Loucy (cell line): ENCODE results near the gene IQGAP1.
"Not testable (repeated sequence)": the region's sequence is repeated elsewhere in the genome, so short reads cannot be mapped to it uniquely, and the experiment has no call there.

Experiments used
- H2AFZ ChIP-seq: fragments of 200-600 bp; sonication (generic); 2 replicates; pipeline ENCODE4 v1.6.0; 2016; ENCODE audit warnings: antibody characterized with exemption, mild to moderate bottlenecking, low read length, moderate library complexity
- H3F3A ChIP-seq: fragments of 200-600 bp; 2 replicates; pipeline ENCODE4 v1.6.0; 2016; ENCODE audit warnings: antibody characterized with exemption, low read depth, mild to moderate bottlenecking
- H3K27me3 ChIP-seq: fragments of 200-600 bp; sonication (generic); 2 replicates; pipeline ENCODE4 v1.6.1; 2014; ENCODE audit warnings: low read length, mild to moderate bottlenecking; ENCODE audit not compliant: insufficient read depth, poor library complexity, severe bottlenecking
- H3K36me3 ChIP-seq: fragments of 200-600 bp; sonication (generic); 2 replicates; pipeline ENCODE4 v1.6.1; 2016; ENCODE audit warnings: low read length; ENCODE audit not compliant: insufficient read depth
- H3K4me1 ChIP-seq: fragments of 200-600 bp; sonication (generic); 2 replicates; pipeline ENCODE4 v1.5.1; 2014; ENCODE audit warnings: low read length, mild to moderate bottlenecking; ENCODE audit not compliant: insufficient read depth, poor library complexity, severe bottlenecking
- H3K4me2 ChIP-seq: fragments of 200-600 bp; sonication (generic); 2 replicates; pipeline ENCODE4 v1.6.0; 2014; ENCODE audit warnings: antibody characterized with exemption, low read length, low read depth, mild to moderate bottlenecking; ENCODE audit not compliant: poor library complexity, severe bottlenecking
- H3K4me3 ChIP-seq: fragments of 200-600 bp; sonication (generic); 2 replicates; pipeline ENCODE4 v1.5.1; 2014; ENCODE audit warnings: low read length, mild to moderate bottlenecking, mixed read lengths; ENCODE audit not compliant: poor library complexity, severe bottlenecking
- H3K79me2 ChIP-seq: fragments of 200-600 bp; sonication (generic); 2 replicates; pipeline ENCODE4 v1.6.1; 2014; ENCODE audit warnings: low read length; ENCODE audit not compliant: insufficient read depth
- H3K9ac ChIP-seq: fragments of 200-600 bp; sonication (generic); 2 replicates; pipeline ENCODE4 v1.6.0; 2014; ENCODE audit warnings: mild to moderate bottlenecking, low read depth, low read length, moderate library complexity; ENCODE audit not compliant: poor library complexity, severe bottlenecking
- H3K9me2 ChIP-seq: fragments of 200-600 bp; sonication (generic); replicated peaks from 2 replicates; pipeline ENCODE4 v1.6.1; 2016; ENCODE audit warnings: low read depth, low read length, mixed read lengths
- H3K9me3 ChIP-seq: fragments of 200-600 bp; sonication (generic); 2 replicates; pipeline ENCODE4 v1.6.1; 2014; ENCODE audit warnings: mild to moderate bottlenecking, antibody characterized with exemption, low read length, low read depth; ENCODE audit not compliant: insufficient read depth
- H4K20me1 ChIP-seq: fragments of 200-600 bp; sonication (generic); 2 replicates; pipeline ENCODE4 v1.6.0; 2014; ENCODE audit warnings: antibody characterized with exemption, low read length, mild to moderate bottlenecking; ENCODE audit not compliant: insufficient read depth, poor library complexity, severe bottlenecking
- EZH2phosphoT487 ChIP-seq: fragments of 200-600 bp; IDR thresholded peaks from 2 replicates; pipeline ENCODE4 v1.6.1; 2018; ENCODE audit warnings: antibody characterized with exemption, mild to moderate bottlenecking, moderate library complexity, borderline replicate concordance
- TF ChIP-seq, protein P1 (sequence below): fragments of 200-600 bp; sonication (generic); conservative IDR thresholded peaks from 2 replicates; pipeline ENCODE4 v1.5.1; 2014; ENCODE audit warnings: mild to moderate bottlenecking, antibody characterized with exemption, low read length

IQGAP1 gene

DNA sequence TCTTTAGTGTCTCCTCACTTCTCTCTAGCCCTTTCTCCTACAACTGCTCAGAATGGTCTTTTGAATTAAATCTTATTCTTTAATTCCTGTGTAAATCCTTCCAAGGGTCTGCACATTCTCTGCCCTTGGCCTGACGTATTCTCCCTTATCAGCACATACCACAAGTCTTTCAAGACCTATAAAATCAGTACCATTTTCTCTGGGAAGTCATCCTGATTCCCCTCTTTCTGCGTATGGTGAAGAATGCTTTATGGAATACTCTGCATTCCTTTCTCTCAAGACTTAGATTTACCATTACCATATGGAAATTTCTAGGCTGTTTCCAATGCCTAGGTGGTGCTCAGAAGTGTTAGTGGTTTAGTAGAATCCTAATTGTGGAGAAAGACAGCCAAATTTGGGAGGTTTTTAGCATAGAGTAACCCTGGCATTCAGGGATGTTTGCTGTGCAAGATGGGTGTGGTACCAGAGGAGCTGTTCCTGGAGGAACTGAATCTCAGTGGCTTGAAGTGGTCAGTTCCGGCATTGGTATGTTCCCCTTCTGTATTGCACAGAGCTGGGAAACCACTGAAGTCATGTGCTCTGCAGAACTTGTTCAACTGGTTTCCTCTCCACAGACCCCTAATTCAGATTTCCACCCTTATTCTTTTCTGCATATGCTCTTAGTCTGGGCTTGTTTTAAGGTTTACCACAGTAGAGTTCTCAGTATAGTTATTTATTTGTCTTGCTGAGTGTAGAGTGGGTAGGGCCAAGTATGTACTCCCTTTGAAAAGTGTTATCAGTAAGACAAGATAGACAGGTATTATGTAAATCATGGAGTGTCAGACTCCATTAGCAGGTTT, 24.5 kb downstream of the IQGAP1 start:
- no peaks in the 10 kb centered on the region for H3K36me3 ChIP-seq
- no peaks in the 10 kb centered on the region for H3K9me2 ChIP-seq
- no peak for TF ChIP-seq EZH2phosphoT487
- TF ChIP-seq, protein P1, sequence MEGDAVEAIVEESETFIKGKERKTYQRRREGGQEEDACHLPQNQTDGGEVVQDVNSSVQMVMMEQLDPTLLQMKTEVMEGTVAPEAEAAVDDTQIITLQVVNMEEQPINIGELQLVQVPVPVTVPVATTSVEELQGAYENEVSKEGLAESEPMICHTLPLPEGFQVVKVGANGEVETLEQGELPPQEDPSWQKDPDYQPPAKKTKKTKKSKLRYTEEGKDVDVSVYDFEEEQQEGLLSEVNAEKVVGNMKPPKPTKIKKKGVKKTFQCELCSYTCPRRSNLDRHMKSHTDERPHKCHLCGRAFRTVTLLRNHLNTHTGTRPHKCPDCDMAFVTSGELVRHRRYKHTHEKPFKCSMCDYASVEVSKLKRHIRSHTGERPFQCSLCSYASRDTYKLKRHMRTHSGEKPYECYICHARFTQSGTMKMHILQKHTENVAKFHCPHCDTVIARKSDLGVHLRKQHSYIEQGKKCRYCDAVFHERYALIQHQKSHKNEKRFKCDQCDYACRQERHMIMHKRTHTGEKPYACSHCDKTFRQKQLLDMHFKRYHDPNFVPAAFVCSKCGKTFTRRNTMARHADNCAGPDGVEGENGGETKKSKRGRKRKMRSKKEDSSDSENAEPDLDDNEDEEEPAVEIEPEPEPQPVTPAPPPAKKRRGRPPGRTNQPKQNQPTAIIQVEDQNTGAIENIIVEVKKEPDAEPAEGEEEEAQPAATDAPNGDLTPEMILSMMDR, result no peak
- no peak overlapping the region for H3K9ac ChIP-seq
- H4K20me1 ChIP-seq, result peaks cover 20% of the 10 kb centered on the region
- peak overlapping the region; percentile 2 for H3K4me3 ChIP-seq
- H3K4me1 ChIP-seq, result peaks cover 29% of the 10 kb centered on the region
- H3K27me3 ChIP-seq, result no peaks in the 10 kb centered on the region
- no peaks in the 10 kb centered on the region for H3K9me3 ChIP-seq
- H3K4me2 ChIP-seq, result peak overlapping the region; percentile 34
- H3F3A ChIP-seq, result peaks cover 9% of the 10 kb centered on the region; the same call in 1 of the 2 replicates
- no peak overlapping the region for H2AFZ ChIP-seq
- peaks cover 58% of the 10 kb centered on the region for H3K79me2 ChIP-seq

DNA sequence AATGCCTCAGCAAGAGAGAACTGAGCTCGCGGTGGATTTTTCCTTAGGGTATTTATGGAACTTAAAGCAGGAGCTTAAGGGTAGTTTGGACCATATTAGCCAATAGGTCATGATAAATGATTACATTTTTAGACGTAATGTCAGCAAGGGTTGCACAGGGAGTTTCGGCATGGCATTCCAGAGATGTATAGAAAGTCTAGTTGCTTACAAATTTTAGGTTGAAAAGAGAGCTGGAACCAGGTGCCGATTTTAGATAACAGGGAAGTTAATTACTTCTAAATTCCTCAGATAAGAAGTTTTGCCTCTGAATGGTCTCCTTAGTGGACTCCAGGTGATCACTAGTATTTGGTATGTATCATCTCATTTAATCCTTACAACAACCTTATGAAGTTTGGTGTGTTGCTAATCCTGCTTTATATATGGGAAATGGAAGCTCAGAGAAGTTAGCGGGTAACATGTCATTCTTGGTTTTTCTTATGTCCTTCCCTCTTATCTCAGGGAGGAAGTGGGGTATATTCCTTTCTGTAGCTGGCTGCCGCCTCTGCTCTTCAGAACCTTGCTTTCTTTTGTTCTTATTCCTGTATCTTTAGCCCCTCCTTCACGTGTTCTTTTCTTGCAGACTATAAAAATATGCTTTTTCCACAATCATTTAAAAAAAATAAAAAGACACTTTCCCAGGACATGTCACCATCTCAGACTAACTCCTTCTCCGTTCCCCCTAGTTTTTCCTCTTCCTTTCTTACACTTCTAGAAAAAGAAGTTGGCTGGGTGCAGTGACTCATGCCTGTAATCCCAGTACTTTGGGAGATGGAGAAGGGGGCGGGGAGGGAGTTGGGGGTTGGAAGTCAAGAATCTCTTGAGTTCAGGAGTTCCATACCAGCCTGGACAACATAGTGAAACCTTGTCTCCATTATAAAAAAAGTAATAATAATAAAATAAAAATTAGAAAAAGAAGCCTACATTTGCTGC, 25.7 kb downstream of the IQGAP1 start:
- Histone ChIP-seq H4K20me1 (peaks cover 17% of the 10 kb centered on the region), H3K36me3 (no peaks in the 10 kb centered on the region), H3K9ac (no peak overlapping the region), H2AFZ (no peak overlapping the region), H3K4me2 (peak overlapping the region; percentile 34), H3K27me3 (no peaks in the 10 kb centered on the region), H3K79me2 (peaks cover 58% of the 10 kb centered on the region), H3K9me2 (no peaks in the 10 kb centered on the region), H3F3A (0 out of 2 replicates have a peak, but pooled peaks cover 2% of the 10 kb centered on the region), H3K9me3 (no peaks in the 10 kb centered on the region), H3K4me1 (peaks cover 28% of the 10 kb centered on the region), H3K4me3 (peak overlapping the region; percentile 2)
- TF ChIP-seq EZH2phosphoT487, result no peak
- TF ChIP-seq, protein P1, result no peak

DNA sequence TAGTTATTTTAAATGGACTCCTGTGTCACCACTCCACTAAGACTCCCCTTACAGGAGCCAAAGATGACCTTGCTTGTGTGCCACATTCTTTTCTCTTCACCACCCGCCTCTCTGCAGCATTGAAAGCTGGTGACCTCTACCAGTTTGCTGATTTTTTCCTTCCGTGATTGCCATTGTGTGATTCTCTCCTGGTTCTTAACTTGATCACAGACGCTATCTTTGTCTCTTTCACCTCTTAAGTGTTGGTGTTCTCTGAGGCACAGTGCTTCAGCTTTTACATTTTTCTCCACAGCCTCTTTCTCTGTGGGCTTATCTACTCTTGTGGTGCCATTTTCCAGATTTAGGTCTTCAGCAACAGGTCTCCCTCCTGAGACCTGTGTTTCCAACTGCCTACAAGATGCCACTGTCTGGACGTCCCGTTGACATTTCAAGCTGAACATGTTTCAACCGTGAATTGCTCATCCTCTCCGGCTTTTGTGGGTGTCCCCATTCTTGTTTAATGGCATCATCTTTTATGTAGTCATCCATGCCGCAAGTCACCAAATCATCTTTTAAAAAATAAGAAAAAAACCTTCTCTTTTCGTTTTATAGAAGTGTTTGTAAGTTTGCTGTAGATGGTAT, 26.5 kb downstream of the IQGAP1 start:
- 0 out of 2 replicates have a peak, but pooled peaks cover 2% of the 10 kb centered on the region for H3F3A ChIP-seq
- H3K9ac ChIP-seq, result no peak overlapping the region
- H3K36me3 ChIP-seq, result no peaks in the 10 kb centered on the region
- H4K20me1 ChIP-seq, result peaks cover 22% of the 10 kb centered on the region
- no peak overlapping the region for H3K4me3 ChIP-seq
- TF ChIP-seq, protein P1, result no peak
- TF ChIP-seq EZH2phosphoT487, result no peak
- peaks cover 36% of the 10 kb centered on the region for H3K4me1 ChIP-seq
- no peaks in the 10 kb centered on the region for H3K27me3 ChIP-seq
- H3K79me2 ChIP-seq, result peaks cover 57% of the 10 kb centered on the region
- H3K4me2 ChIP-seq, result no peak overlapping the region
- H2AFZ ChIP-seq, result no peak overlapping the region
- H3K9me2 ChIP-seq, result no peaks in the 10 kb centered on the region
- H3K9me3 ChIP-seq, result no peaks in the 10 kb centered on the region

DNA sequence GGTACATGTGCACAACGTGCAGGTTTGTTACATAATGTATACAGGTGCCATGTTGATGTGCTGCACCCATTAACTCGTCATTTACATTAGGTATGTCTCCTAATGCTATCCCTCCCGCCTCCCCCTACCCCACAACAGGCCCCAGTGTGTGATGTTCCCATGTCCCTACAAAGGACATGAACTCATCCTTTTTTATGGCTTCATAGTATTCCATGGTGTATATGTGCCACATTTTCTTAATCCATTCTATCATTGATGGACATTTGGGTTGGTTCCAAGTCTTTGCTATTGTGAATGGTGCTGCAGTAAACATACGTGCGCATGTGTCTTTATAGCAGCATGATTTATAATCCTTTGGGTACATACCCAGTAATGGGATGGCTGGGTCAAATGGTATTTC, 28.0 kb downstream of the IQGAP1 start:
- peaks cover 34% of the 10 kb centered on the region for H4K20me1 ChIP-seq
- H3F3A ChIP-seq, result not testable (repeated sequence)

More for the DNA sequence above, 28.0 kb downstream of the IQGAP1 start:
- not testable (repeated sequence) for H3K4me2 ChIP-seq, H3K9me3 ChIP-seq, H3K9me2 ChIP-seq, H3K36me3 ChIP-seq, H2AFZ ChIP-seq, H3K27me3 ChIP-seq, H3K4me3 ChIP-seq, H3K9ac ChIP-seq
- H3K79me2 ChIP-seq, result peaks cover 67% of the 10 kb centered on the region
- peaks cover 40% of the 10 kb centered on the region for H3K4me1 ChIP-seq
